ENCODE results near the gene TLR4.

- TF ChIP-seq, protein P1, sequence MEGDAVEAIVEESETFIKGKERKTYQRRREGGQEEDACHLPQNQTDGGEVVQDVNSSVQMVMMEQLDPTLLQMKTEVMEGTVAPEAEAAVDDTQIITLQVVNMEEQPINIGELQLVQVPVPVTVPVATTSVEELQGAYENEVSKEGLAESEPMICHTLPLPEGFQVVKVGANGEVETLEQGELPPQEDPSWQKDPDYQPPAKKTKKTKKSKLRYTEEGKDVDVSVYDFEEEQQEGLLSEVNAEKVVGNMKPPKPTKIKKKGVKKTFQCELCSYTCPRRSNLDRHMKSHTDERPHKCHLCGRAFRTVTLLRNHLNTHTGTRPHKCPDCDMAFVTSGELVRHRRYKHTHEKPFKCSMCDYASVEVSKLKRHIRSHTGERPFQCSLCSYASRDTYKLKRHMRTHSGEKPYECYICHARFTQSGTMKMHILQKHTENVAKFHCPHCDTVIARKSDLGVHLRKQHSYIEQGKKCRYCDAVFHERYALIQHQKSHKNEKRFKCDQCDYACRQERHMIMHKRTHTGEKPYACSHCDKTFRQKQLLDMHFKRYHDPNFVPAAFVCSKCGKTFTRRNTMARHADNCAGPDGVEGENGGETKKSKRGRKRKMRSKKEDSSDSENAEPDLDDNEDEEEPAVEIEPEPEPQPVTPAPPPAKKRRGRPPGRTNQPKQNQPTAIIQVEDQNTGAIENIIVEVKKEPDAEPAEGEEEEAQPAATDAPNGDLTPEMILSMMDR (conservative IDR thresholded peaks at IDR 0.05 in 1 of 2, IDR thresholded peaks at IDR 0.05 in 1 of 2; ENCODE audit: extremely low read depth in 1 of 2, insufficient read depth in 1 of 2, low read depth in 1 of 2, low read length in 2 of 2): no peak
- TF ChIP-seq EZH2 (IDR thresholded peaks at IDR 0.05; ENCODE audit: borderline replicate concordance, low read length): no peak
Observed at GRCh38 chr9:117745598-117745997, 41.4 kb downstream of the TLR4 start.

Data from mammary epithelial cell (primary cell).